H1 (cell line): ENCODE data around the gene C1QTNF1. TPM values are rescaled to one million over a fixed set of nuclear protein-coding genes. Genes with fewer than 3 reads are reported as not detected.

ENCODE experiments used
- CTCF ChIA-PET: fragments of 300-600 bp; sonication (Branson Sonifier 250); formaldehyde crosslinking; loops from one replicate; lab custom pipeline; 2021; ENCODE audit not compliant: partially characterized antibody; lab: Charles Lee
- POLR2A ChIA-PET: fragments of 300-600 bp; sonication (Branson Sonifier 250); formaldehyde crosslinking; loops from one replicate; lab custom pipeline; 2021; ENCODE audit warnings: inconsistent platforms; ENCODE audit not compliant: partially characterized antibody; lab: Charles Lee
- DNase-seq, 2 experiments: peaks; one replicate each; pipeline versions ENCODE4 v3.0.0 to v3.0.0-alpha.2; 2010 to 2022; ENCODE audit warnings: low spot score in 2 of 2, low read depth in 1 of 2, mixed read lengths in 1 of 2
- FAIRE-seq: peaks from 2 replicates; lab custom pipeline; 2011; peaks lifted over from hg19 to GRCh38; lab: Jason Lieb, UNC
- H2AFZ ChIP-seq: 2 replicates; pipeline ENCODE4 v1.8.1; 2012; ENCODE audit warnings: low read length, inconsistent platforms
- H2AK5ac ChIP-seq: 2 replicates; pipeline ENCODE4 v1.6.1; 2013; ENCODE audit warnings: low read depth, low read length
- H2BK120ac ChIP-seq: replicated peaks from 2 replicates; pipeline ENCODE3; 2013; ENCODE audit warnings: low read depth, low read length, inconsistent platforms
- H2BK12ac ChIP-seq: 2 replicates; pipeline ENCODE4 v1.6.1; 2013; ENCODE audit warnings: low read depth, low read length
- H2BK15ac ChIP-seq: 2 replicates; pipeline ENCODE4 v1.6.1; 2013; ENCODE audit warnings: low read length
- H2BK20ac ChIP-seq: 2 replicates; pipeline ENCODE4 v1.6.1; 2013; ENCODE audit warnings: low read length
- H2BK5ac ChIP-seq: 2 replicates; pipeline ENCODE4 v1.6.1; 2013; ENCODE audit warnings: low read depth, low read length
- H3K14ac ChIP-seq: 2 replicates; pipeline ENCODE4 v1.6.1; 2013; ENCODE audit warnings: inconsistent platforms; ENCODE audit not compliant: insufficient read length
- H3K18ac ChIP-seq: 2 replicates; pipeline ENCODE4 v1.6.1; 2013; ENCODE audit warnings: low read length; ENCODE audit errors: extremely low read depth
- H3K23ac ChIP-seq: 2 replicates; pipeline ENCODE4 v1.6.1; 2013; ENCODE audit warnings: inconsistent platforms; ENCODE audit not compliant: insufficient read length
- H3K23me2 ChIP-seq: 2 replicates; pipeline ENCODE4 v1.6.1; 2013; ENCODE audit warnings: low read depth, low read length
- H3K27ac ChIP-seq: 2 replicates; pipeline ENCODE4 v1.6.1; 2011; ENCODE audit warnings: low read depth, low read length, inconsistent platforms
- H3K27me3 ChIP-seq, 4 experiments: replicated peaks in 1 of 4; 1 replicate in 1 of 4; 2 replicates in 3 of 4; pipeline versions ENCODE4 v1.6.1 to v1.8.1; 2011 to 2013; ENCODE audit warnings: low read length in 3 of 4, mild to moderate bottlenecking in 3 of 4, inconsistent platforms in 2 of 4, mixed read lengths in 2 of 4, moderate library complexity in 1 of 4; ENCODE audit not compliant: control insufficient read depth in 3 of 4, insufficient read depth in 3 of 4; ENCODE audit errors: extremely low read depth in 1 of 4
- H3K36me3 ChIP-seq, 4 experiments: 2 replicates each; pipeline versions ENCODE4 v1.6.1 to v1.8.1; 2011 to 2013; ENCODE audit warnings: mild to moderate bottlenecking in 4 of 4, low read length in 3 of 4, moderate library complexity in 2 of 4, control low read depth in 1 of 4, inconsistent platforms in 1 of 4; ENCODE audit not compliant: insufficient read depth in 4 of 4, control insufficient read depth in 2 of 4
- H3K4ac ChIP-seq: replicated peaks from 2 replicates; pipeline ENCODE3; 2013; ENCODE audit warnings: low read length, low read depth, mixed read lengths, inconsistent platforms; ENCODE audit not compliant: insufficient read length
- H3K4me1 ChIP-seq, 4 experiments: replicated peaks in 1 of 4; 1 replicate in 1 of 4; 2 replicates in 3 of 4; pipeline versions ENCODE4 v1.6.1 to v1.8.1; 2011 to 2013; ENCODE audit warnings: low read length in 3 of 4, inconsistent platforms in 2 of 4, mixed read lengths in 1 of 4; ENCODE audit not compliant: insufficient read depth in 4 of 4, control insufficient read depth in 3 of 4
- H3K4me2 ChIP-seq, 2 experiments: 2 replicates each; pipeline versions ENCODE4 v1.6.1 to v1.8.1; 2011 to 2013; ENCODE audit warnings: low read depth in 2 of 2, low read length in 2 of 2, control low read depth in 1 of 2, inconsistent platforms in 1 of 2, mild to moderate bottlenecking in 1 of 2; ENCODE audit not compliant: insufficient read depth in 1 of 2
- H3K4me3 ChIP-seq, 4 experiments: fragments of 200-600, 300-600 bp in 1 of 4; sonication (generic), shearing (Covaris generic), sonication (Bioruptor Twin) in 1 of 4; 2 replicates each; pipeline versions ENCODE4 v1.5.1 to v1.8.1; 2011 to 2016; ENCODE audit warnings: low read length in 4 of 4, low read depth in 3 of 4, control low read depth in 2 of 4, inconsistent platforms in 2 of 4, mild to moderate bottlenecking in 2 of 4, mixed read lengths in 1 of 4, moderate library complexity in 1 of 4; ENCODE audit not compliant: insufficient read depth in 2 of 4; ENCODE audit errors: extremely low read depth in 1 of 4
- H3K56ac ChIP-seq: replicated peaks from 2 replicates; pipeline ENCODE3; 2013; ENCODE audit warnings: low read depth, mild to moderate bottlenecking, mixed read lengths, low read length, inconsistent platforms; ENCODE audit not compliant: insufficient read length
- H3K79me1 ChIP-seq: 2 replicates; pipeline ENCODE4 v1.6.1; 2013; ENCODE audit warnings: low read depth, low read length, control low read depth
- H3K79me2 ChIP-seq, 2 experiments: 2 replicates each; pipeline versions ENCODE4 v1.6.1 to v1.8.1; 2012 to 2013; ENCODE audit warnings: low read length in 2 of 2, mild to moderate bottlenecking in 2 of 2, inconsistent platforms in 1 of 2; ENCODE audit not compliant: insufficient read depth in 2 of 2, control insufficient read depth in 1 of 2
- H3K9ac ChIP-seq, 4 experiments: replicated peaks in 1 of 4; 1 replicate in 1 of 4; 2 replicates in 3 of 4; pipeline versions ENCODE4 v1.6.1 to v1.8.1; 2011 to 2013; ENCODE audit warnings: low read depth in 3 of 4, low read length in 3 of 4, control low read depth in 2 of 4, mild to moderate bottlenecking in 2 of 4, moderate library complexity in 2 of 4, inconsistent platforms in 1 of 4; ENCODE audit errors: extremely low read depth in 1 of 4
- H3K9me3 ChIP-seq, 2 experiments: 2 replicates each; pipeline versions ENCODE4 v1.6.1 to v1.8.1; 2012 to 2013; ENCODE audit warnings: mild to moderate bottlenecking in 2 of 2, moderate library complexity in 2 of 2, control low read depth in 1 of 2, inconsistent platforms in 1 of 2, low read depth in 1 of 2, low read length in 1 of 2, mixed read lengths in 1 of 2; ENCODE audit not compliant: insufficient read depth in 2 of 2
- H4K20me1 ChIP-seq, 2 experiments: replicated peaks in 1 of 2; 2 replicates each; pipeline versions ENCODE3 to v1.8.1; 2011 to 2013; ENCODE audit warnings: inconsistent platforms in 2 of 2, low read length in 2 of 2, mild to moderate bottlenecking in 1 of 2; ENCODE audit not compliant: insufficient read depth in 2 of 2, control insufficient read depth in 1 of 2
- H4K5ac ChIP-seq: 2 replicates; pipeline ENCODE4 v1.6.1; 2013; ENCODE audit warnings: low read length, low read depth, mixed read lengths, inconsistent platforms; ENCODE audit not compliant: insufficient read length
- H4K8ac ChIP-seq: 2 replicates; pipeline ENCODE4 v1.8.0; 2013; ENCODE audit warnings: mild to moderate bottlenecking, moderate library complexity, low read length, inconsistent platforms; ENCODE audit not compliant: insufficient read depth; ENCODE audit errors: extremely low read depth
- H4K91ac ChIP-seq: replicated peaks from 2 replicates; pipeline ENCODE3; 2013; ENCODE audit warnings: low read length, mixed read lengths, inconsistent platforms; ENCODE audit not compliant: insufficient read length
- ATF3 ChIP-seq: IDR thresholded peaks from 2 replicates; pipeline ENCODE4 v1.6.1; 2011; ENCODE audit warnings: low read depth, mild to moderate bottlenecking, low read length; ENCODE audit not compliant: insufficient read depth
- CTCF ChIP-seq, 3 experiments: IDR thresholded peaks; 1 replicate in 2 of 3; 2 replicates in 1 of 3; pipeline versions ENCODE4 v1.5.1 to v1.6.1; 2011; ENCODE audit warnings: low read length in 3 of 3, mild to moderate bottlenecking in 3 of 3, inconsistent platforms in 2 of 3, low read depth in 1 of 3, moderate library complexity in 1 of 3; ENCODE audit not compliant: insufficient read depth in 1 of 3; ENCODE audit errors: control extremely low read depth in 1 of 3
- WGBS, 2 experiments: shearing (Covaris generic) in 1 of 2; methylation state at CpG; one replicate each; pipeline versions ENCODE4 v1.1.6 to v1.1.7; 2013 to 2015; ENCODE audit warnings: low lambda C conversion rate in 2 of 2, mixed read lengths in 2 of 2, inconsistent platforms in 1 of 2, low coverage in 1 of 2, missing lambda C conversion rate in 1 of 2; ENCODE audit not compliant: insufficient replicate concordance in 2 of 2, insufficient coverage in 1 of 2, insufficient read length in 1 of 2; ENCODE audit errors: extremely low coverage in 1 of 2, missing lambda C conversion rate in 1 of 2; 5-methylcytosine and 5-hydroxymethylcytosine counted together
- polyA plus RNA-seq, 7 experiments: library from polyadenylated mRNA; depleted of rRNA in 3 of 7; stranded (reverse) in 5 of 7; unstranded in 2 of 7; fragments of >200 nt in 5 of 7; fragments of 200-250 nt in 2 of 7; gene quantifications; 1 replicate in 5 of 7; 2 replicates in 1 of 7; 4 replicates in 1 of 7; pipeline versions ENCODE4 v1.2.1 to v1.2.3, GENCODE V29; 2011 to 2013; ENCODE audit warnings: missing spikeins in 2 of 7, mixed read lengths in 2 of 7
- total RNA-seq: library from RNA; stranded (reverse); fragmentation: NEBNext Ultra II Directional; extraction: Animal tissue kit (Norgen Biotek cat#: 25700); gene quantifications from 2 replicates; pipeline ENCODE4 v1.2.1, GENCODE V29; 2021

C1QTNF1 gene
- total and polyA plus RNA-seq, 2 of the 8 experiments (the other 6 are each of a cell fraction or from before 2014, with no cell fraction given): 1.5 to 2.5 TPM

GRCh38 chr17:79002796-79003593, 21.0 kb upstream of the C1QTNF1 start:
- no peak overlapping the region for H2AFZ ChIP-seq
- H3K79me1 ChIP-seq: peaks cover 17% of the 10 kb centered on the region
- H3K9me3 ChIP-seq: no peaks in the 10 kb centered on the region
- H2BK20ac ChIP-seq: no peak overlapping the region
- no peak overlapping the region for H2BK5ac ChIP-seq
- peaks cover 54 to 70% of the 10 kb centered on the region in 2 experiments for H4K20me1 ChIP-seq
- H3K4ac ChIP-seq: no peak overlapping the region
- peaks cover 3 to 4% of the 10 kb centered on the region in 2 experiments; a peak in 1 of 4 replicates for H3K79me2 ChIP-seq
- H3K4me2 ChIP-seq: no peak overlapping the region
- H3K4me1 ChIP-seq: peaks cover 0 to 4% (median under 1%) of the 10 kb centered on the region in 4 experiments; a peak in 3 of 7 replicates
- H3K18ac ChIP-seq: no peak overlapping the region
- no peaks in the 10 kb centered on the region for H3K36me3 ChIP-seq
- H3K23me2 ChIP-seq: no peaks in the 10 kb centered on the region; the same call in 1 of the 2 replicates
- no peak for FAIRE-seq
- H2BK15ac ChIP-seq: no peak overlapping the region
- no peak overlapping the region for H2AK5ac ChIP-seq
- H3K4me3 ChIP-seq: no peak overlapping the region
- H3K27me3 ChIP-seq: peaks cover 28 to 71% (median 65%) of the 10 kb centered on the region in 4 experiments
- DNase-seq: no peak
- H3K9ac ChIP-seq: no peak overlapping the region
- H3K56ac ChIP-seq: no peak overlapping the region
- no peak overlapping the region for H3K23ac ChIP-seq
- no peak overlapping the region for H3K14ac ChIP-seq
- no peak overlapping the region for H4K8ac ChIP-seq
- H4K5ac ChIP-seq: no peak overlapping the region
- H2BK12ac ChIP-seq: no peak overlapping the region
- CTCF ChIA-PET: interaction anchor here (0.8 to 2.0 kb wide), 8 partner anchors 10 to 388 kb away, joined by 3 to 7 read pairs (median 3); no protein-coding TSS in a partner anchor
- H4K91ac ChIP-seq: no peak overlapping the region
- 83% methylated on average over 20 of the region's 20 CpGs; no CpG with 5 or more reads in 1 of the 2 experiments for whole genome bisulfite sequencing, 2 experiments
- H3K27ac ChIP-seq: no peak overlapping the region
- POLR2A ChIA-PET: interaction anchor here (1.2 to 1.3 kb wide), 2 partner anchors 23 to 26 kb away, joined by 3 read pairs; partner anchors contain the start of gene LGALS3BP
- H2BK120ac ChIP-seq: no peak overlapping the region
- TF ChIP-seq CTCF (IDR thresholded peaks at IDR 0.05; ENCODE audit: control extremely low read depth in 1 of 3, insufficient read depth in 1 of 3, low read depth in 1 of 3, low read length in 3 of 3) (no peak), ATF3 (no peak)
